Motor neuron (in vitro differentiated cells): ENCODE data around the gene ERICH3. TPM values are rescaled to one million over a fixed set of nuclear protein-coding genes. Genes with fewer than 3 reads are reported as not detected.
"Not testable (repeated sequence)": the region's sequence is repeated elsewhere in the genome, so short reads cannot be mapped to it uniquely, and the experiment has no call there.

ENCODE experiments used
- ATAC-seq, 8 experiments: fragments of 200-7000 bp; cut with Tn5 transposase; replicated peaks in 6 of 8; 2 replicates each; pipeline ENCODE4 v1.8.0; 2021; ENCODE audit warnings: mild to moderate bottlenecking in 8 of 8, moderate library complexity in 8 of 8
- H3K27ac ChIP-seq, 2 donors: fragments of 250-450 bp; sonication (Bioruptor Pico); 2 replicates each; pipeline ENCODE4 v1.9.0; 2021; ENCODE audit warnings: antibody characterized with exemption in 2 of 2, mild to moderate bottlenecking in 2 of 2, moderate library complexity in 1 of 2
- H3K4me1 ChIP-seq, 2 donors: fragments of 250-450 bp; sonication (Bioruptor Pico); replicated peaks in 1 of 2; 2 replicates each; pipeline ENCODE4 v1.6.1; 2021; ENCODE audit warnings: antibody characterized with exemption in 2 of 2, mild to moderate bottlenecking in 2 of 2, moderate library complexity in 1 of 2
- H3K4me3 ChIP-seq, 5 donors: fragments of 250-450 bp; sonication (Bioruptor Pico); 2 replicates each; pipeline ENCODE4 v1.9.0; 2021; ENCODE audit warnings: antibody characterized with exemption in 5 of 5, mild to moderate bottlenecking in 5 of 5, moderate library complexity in 4 of 5
- WGBS, 10 experiments: fragments of 450-650 bp; shearing (Covaris generic); methylation state at CpG; one replicate each; pipeline ENCODE4 v1.0.0; 2022; 5-methylcytosine and 5-hydroxymethylcytosine counted together
- in situ Hi-C, 9 experiments: fragments of 400-800 bp; cut with MboI; loops; one replicate each; pipeline ENCODE4 v1.15.0; 2021; ENCODE audit warnings: low sequenced_read_pairs in 9 of 9, low pct_unique_long_range_greater_than_20kb in 2 of 9; ENCODE audit not compliant: unreplicated experiment in 9 of 9
- total RNA-seq, 8 experiments: library from RNA; unstranded; fragments of 300-600 nt; gene quantifications; 2 replicates each; pipeline versions ENCODE4 v1.2.3 to v1.2.4, GENCODE V29; 2022

ERICH3 gene
- total RNA-seq, 8 experiments from 2014 or later = 0.09 to 2.4 (median 0.33) TPM

DNA sequence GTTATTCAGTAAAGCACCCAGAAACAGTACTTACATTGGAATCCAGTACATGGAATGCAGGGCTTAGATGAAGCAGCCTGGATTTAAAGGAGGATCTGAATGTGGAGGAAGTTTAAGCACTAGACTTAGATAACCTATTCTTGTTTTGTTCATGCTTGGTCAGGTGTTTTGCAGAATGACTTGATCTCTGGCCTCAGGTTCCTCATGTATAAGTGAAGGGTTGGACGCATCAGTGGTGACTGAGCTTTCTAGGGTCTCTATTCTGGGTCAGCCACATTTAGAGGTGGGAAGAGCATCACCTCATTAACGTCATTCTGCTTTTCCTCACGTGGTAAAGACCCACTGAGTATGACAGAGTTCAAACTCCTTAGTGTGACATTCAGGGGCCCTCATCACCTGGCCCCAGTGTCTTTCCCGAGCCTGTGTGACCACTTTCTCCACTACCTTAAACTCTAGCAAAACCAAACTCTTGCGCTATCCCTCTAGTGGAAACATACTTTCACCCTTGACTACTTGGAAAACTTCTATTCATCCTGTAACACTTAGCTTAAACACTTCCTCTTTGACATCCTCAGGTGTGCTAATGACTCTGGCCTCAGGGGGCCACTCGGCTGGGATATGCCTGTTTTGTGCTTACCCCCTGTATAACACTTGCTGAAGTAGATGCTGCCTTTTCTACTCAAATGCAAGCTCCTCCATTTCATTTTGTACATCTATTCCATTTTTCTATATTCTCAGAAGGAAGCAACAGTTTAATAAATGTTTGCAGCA lies 871 bp upstream of the ERICH3 start:
- no peaks in the 10 kb centered on the region for H3K4me1 ChIP-seq
- no peak overlapping the region for H3K27ac ChIP-seq
- in situ Hi-C loops = loop anchor here in 3 of 9 experiments (25.0 kb wide), 2 partner anchors 162 to 687 kb away; partner anchors contain the start of gene LRRC53 (in 2 of the 3)
- no peak for ATAC-seq
- no peak overlapping the region for H3K4me3 ChIP-seq
- 40 to 100% (median 72%) methylated on average over 1 to 6 of the region's 6 CpGs; no CpG with 5 or more reads in 1 of the 10 experiments for WGBS, 10 experiments

DNA sequence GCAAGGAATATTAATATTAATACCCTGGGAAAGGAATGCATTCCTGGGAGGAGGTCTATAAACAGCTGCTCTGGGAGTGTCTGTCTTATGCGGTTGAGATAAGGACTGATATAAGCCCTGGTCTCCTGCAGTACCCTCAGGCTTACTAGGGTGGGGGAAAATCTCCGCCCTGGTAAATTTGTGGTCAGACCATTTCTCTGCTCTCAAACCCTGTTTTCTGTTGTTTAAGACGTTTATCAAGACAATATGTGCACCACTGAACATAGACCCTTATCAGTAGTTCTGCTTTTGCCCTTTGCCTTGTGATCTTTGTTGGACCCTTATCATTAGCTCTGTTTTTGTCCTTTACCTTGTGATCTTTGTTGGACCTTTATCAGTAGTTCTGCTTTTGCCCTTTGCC lies 2.7 kb downstream of the ERICH3 start:
- H3K4me3 ChIP-seq, H3K27ac ChIP-seq, in situ Hi-C loops, H3K4me1 ChIP-seq, ATAC-seq: not testable (repeated sequence)
- WGBS, 10 experiments = 0 to 94% (median 81%) methylated on average over 1 to 3 of the region's 3 CpGs; no CpG with 5 or more reads in 2 of the 10 experiments

DNA sequence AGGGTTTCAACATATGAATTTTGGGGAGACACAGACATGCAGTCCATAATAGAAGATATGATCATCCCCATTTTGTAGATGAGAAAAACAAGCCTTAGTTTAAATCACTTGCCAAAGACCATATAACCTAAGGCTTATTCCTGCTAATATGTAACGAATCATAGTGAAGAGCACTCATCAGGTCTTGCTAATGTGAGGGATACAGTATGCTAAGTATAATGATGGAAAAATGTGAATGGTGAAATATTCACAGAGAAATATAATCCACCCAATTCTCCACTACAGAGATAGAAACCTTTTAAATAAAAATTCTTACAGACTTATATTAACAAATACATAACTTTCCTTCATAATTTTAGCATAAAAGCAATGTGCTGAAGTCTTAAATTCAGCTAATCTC lies 18.9 kb downstream of the ERICH3 start:
- H3K4me1 ChIP-seq = peaks cover 0 to 7% of the 10 kb centered on the region in 2 donors
- no peak overlapping the region for H3K4me3 ChIP-seq
- 0 to 100% (median 83%) methylated on average over 1 of the region's 1 CpG; no CpG with 5 or more reads in 1 of the 10 experiments for WGBS, 10 experiments
- in situ Hi-C loops = no loop called here
- peak in 2 of 8 experiments; percentile 51 to 75 for ATAC-seq
- H3K27ac ChIP-seq = no peak overlapping the region

DNA sequence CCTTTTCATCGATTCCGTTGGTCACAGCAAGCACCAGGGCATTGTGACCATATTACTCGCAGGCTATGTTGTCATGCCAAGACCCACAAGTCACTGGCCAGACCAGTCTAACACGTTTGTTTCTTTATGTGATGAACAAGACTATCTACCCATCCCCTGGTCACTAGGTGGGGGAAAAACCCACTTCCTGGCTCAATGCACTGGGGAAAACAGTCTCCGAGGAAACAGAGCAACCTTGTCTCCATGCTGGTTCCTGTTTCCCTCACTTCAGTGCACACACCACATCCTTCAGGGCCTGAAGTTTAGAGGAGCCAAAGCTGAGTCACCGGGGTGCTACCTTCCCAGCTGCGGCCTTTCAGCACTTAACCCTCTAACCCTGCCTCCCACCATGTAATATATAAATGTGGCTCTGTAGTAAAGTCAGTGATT lies 20.9 kb downstream of the ERICH3 start:
- in situ Hi-C loops = no loop called here
- H3K27ac ChIP-seq = no peak overlapping the region
- H3K4me3 ChIP-seq = no peak overlapping the region
- ATAC-seq = peak in 7 of 8 experiments; percentile 62 to 91 (median 81)
- WGBS, 10 experiments = 21 to 100% (median 84%) methylated on average over 1 to 7 of the region's 7 CpGs
- H3K4me1 ChIP-seq = peaks cover 0 to 7% of the 10 kb centered on the region in 2 donors

DNA sequence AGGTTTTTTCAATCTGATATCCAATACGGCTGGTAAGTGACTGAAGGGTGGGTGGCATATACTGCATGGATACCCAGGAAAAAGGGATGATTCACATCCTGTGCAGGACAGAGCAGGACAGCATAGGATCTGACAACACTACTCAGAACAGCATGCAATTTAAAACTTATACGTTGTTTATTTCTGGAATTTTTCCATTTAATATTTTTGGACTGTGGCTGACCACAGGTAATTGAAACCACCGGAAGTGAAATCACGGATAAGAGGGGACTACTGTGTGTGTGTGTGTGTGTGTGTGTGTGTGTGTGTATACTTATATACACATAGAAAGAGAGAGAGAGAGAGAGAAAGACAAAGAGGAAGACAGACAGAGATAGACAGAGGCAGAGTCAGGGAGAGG lies 23.0 kb downstream of the ERICH3 start:
- Histone ChIP-seq H3K4me3 (no peak overlapping the region), H3K27ac (no peak overlapping the region), H3K4me1 (peaks cover 0 to 12% of the 10 kb centered on the region in 2 donors)
- peak in 1 of 8 experiments; percentile 29 for ATAC-seq
- 0 to 100% (median 91%) methylated on average over 1 to 4 of the region's 4 CpGs for WGBS, 10 experiments
- in situ Hi-C loops = no loop called here

DNA sequence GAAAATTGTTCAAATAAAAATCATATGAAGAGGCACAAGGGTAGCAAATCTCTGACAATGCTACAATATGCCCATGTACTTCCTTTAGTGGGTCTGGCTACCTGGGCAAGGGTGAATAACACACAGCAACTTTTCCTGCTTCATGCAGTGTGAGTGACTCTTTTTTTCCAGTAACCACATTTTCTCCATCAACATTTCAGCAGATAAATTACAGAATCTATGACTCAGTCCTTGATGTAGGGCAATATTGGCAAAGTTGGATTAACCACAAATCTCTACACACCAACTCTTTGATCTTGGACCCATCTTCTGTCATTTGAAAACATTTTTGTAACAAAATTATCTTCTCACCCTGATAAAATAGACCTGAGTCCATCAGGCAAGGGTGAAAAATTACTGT lies 31.7 kb downstream of the ERICH3 start:
- Histone ChIP-seq H3K27ac (no peak overlapping the region), H3K4me3 (no peak overlapping the region), H3K4me1 (peaks cover 0 to 10% of the 10 kb centered on the region in 2 donors)
- in situ Hi-C loops = no loop called here
- no peak for ATAC-seq

DNA sequence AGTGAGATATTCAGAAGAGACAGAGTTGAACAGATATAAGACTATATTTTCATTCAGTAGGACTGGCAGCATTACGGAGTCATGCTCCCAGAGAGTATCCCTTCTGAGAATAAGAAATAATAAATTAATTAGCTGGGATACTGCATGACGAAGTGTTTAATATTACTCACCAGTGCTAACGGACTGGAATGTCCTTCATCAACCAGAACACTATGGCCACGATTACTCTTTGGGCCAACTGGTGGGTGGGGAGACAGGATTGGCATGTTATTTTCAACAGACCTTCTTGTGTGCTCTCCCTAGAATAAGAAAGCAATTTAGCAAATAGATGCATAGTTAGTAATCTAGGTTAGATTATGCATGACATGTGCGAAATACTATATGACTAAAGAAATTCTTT lies 32.4 kb downstream of the ERICH3 start:
- Histone ChIP-seq H3K4me3 (no peak overlapping the region), H3K27ac (no peak overlapping the region), H3K4me1 (peaks cover 0 to 10% of the 10 kb centered on the region in 2 donors)
- in situ Hi-C loops = no loop called here
- WGBS, 10 experiments = 19 to 100% (median 89%) methylated on average over 1 to 5 of the region's 5 CpGs; no CpG with 5 or more reads in 1 of the 10 experiments
- ATAC-seq = no peak

DNA sequence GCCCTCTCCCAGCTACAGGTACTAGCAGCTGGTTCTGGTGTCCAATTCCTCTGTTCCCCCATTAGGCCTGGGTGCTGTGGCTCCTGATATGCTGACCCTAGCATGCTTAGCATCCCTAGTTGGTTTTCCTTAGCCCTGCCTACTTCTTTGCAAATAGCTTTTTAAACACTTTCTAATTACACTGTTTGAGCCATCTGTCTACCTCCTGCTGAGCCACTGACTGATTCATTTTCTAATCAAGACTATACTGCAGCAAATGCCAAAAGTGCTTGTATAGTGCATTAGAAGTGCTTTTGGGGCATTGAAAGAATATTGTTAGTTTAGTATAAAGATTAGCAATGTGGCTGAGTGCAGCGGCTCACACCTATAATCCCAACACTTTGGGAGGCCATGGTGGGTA lies 36.3 kb downstream of the ERICH3 start:
- in situ Hi-C loops = no loop called here
- H3K4me3 ChIP-seq = no peak overlapping the region
- WGBS, 10 experiments = 38 to 88% (median 86%) methylated on average over 1 of the region's 1 CpG; no CpG with 5 or more reads in 5 of the 10 experiments

DNA sequence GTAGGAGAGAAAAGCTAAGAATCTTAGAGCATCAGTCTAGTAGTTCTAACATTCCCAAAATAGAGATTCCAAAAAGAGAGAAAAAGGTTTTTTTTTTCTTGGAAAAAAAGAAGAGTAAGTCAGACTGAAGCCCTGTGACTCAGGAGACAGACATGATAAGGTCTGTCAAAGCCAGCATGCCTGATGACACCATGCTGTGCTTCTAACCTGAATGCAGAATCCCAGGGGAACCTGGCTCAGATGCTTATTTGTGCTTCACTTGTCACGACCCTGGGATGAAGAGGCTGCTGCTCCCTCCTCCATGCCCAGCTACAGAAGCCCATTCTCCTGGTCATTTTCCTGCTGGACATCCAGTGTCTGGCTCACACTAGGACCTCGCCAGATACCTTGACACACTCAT lies 44.3 kb downstream of the ERICH3 start:
- WGBS, 10 experiments = 0 to 100% (median 35%) methylated on average over 1 to 2 of the region's 2 CpGs; no CpG with 5 or more reads in 2 of the 10 experiments
- H3K4me3 ChIP-seq = no peak overlapping the region
- no peak overlapping the region for H3K27ac ChIP-seq
- in situ Hi-C loops = no loop called here
- H3K4me1 ChIP-seq = no peaks in the 10 kb centered on the region
- peak in 3 of 8 experiments; percentile 32 to 79 (median 72) for ATAC-seq

More for the DNA sequence above, 36.3 kb downstream of the ERICH3 start:
- Histone ChIP-seq H3K27ac (no peak overlapping the region), H3K4me1 (no peaks in the 10 kb centered on the region)
- ATAC-seq = peak in 1 of 8 experiments; percentile 31

DNA sequence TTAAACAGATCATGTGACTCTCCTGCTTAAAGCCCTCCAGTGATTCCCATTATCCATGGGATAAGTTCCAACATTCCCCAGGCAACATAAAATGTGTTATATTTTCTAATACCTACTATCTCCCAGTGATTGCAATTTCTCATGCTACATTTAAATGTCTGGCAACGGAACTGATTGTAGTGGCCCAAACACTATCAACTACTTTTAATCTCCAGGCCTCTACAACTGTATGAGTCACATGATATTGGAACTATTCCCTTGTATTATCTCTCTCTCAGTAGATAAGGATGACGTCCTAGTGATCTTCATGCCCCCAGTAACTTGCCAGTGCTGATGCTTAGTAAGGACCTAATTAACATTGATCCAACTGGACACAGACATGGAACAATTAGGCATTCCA lies 49.9 kb downstream of the ERICH3 start:
- Histone ChIP-seq H3K27ac (no peak overlapping the region), H3K4me1 (peaks cover 0 to 7% of the 10 kb centered on the region in 2 donors), H3K4me3 (no peak overlapping the region)
- ATAC-seq = no peak
- in situ Hi-C loops = no loop called here
- 17 to 100% (median 84%) methylated on average over 1 to 2 of the region's 2 CpGs; no CpG with 5 or more reads in 3 of the 10 experiments for WGBS, 10 experiments

DNA sequence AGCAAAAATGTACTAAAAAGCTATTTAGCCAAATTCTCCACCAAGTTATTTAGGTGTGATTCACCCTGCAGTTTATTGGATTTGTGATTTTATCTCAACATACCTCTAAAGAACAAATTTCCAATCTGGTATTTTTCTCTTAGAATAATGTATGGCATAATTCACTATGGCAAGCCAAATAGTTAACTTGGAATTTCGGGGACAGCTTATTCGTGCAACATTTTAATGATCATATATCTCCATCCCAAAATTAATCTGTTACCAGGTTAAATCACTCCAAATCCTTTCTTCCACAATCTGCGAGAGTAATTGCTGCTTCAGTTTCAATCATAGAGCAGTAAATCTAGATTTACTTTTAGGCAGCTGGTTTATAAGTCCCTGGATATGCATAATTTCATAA lies 53.4 kb downstream of the ERICH3 start:
- in situ Hi-C loops = no loop called here
- Histone ChIP-seq H3K4me3 (no peak overlapping the region), H3K27ac (no peak overlapping the region), H3K4me1 (peaks cover 0 to 9% of the 10 kb centered on the region in 2 donors)
- ATAC-seq = no peak
- WGBS, 10 experiments = 13 to 97% (median 78%) methylated on average over 2 to 3 of the region's 3 CpGs; no CpG with 5 or more reads in 1 of the 10 experiments

DNA sequence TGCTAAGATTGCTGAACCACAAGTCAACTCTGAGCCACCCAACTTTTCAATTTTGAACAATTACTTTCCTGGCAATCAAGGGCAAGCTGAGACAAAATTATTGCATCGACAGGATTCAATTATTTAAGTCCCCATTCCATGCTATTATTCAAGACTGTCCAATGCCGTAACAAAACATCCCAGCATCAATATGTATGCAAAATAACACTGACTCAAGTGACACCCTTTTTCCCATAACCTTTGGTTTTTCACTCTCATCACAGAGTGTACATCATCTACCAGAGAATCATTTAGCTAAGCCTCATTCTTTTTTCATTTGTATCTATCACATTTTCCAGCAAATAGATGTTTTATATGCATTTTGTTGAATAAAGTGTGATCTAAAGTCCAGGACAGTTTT lies 54.6 kb downstream of the ERICH3 start:
- H3K4me3 ChIP-seq = no peak overlapping the region
- 17 to 52% (median 25%) methylated on average over 1 to 2 of the region's 2 CpGs; no CpG with 5 or more reads in 3 of the 10 experiments for WGBS, 10 experiments
- H3K4me1 ChIP-seq = peaks cover 0 to 9% of the 10 kb centered on the region in 2 donors
- no peak overlapping the region for H3K27ac ChIP-seq
- peak in 6 of 8 experiments; percentile 25 to 80 (median 64) for ATAC-seq
- in situ Hi-C loops = no loop called here

DNA sequence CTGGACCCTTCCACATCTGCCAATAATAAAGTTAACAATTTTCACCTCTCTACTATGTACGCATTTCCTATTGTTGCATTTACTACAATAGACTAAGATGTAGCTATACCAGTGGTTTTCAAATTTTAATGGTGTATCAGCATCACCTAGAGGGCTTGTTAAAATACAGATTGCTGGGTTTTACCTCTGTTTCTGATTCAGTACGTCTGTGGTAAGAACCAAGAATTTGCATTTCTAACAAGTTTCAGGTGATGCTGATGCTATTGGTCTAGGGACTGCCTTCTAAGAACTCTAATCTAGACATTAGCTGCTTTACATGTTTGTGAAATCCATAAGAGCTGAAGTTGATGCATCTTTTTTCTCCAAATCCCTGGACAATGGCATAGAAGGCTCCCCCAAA lies 59.7 kb downstream of the ERICH3 start:
- H3K4me1 ChIP-seq = peaks cover 0 to 3% of the 10 kb centered on the region in 2 donors
- no peak overlapping the region for H3K27ac ChIP-seq
- ATAC-seq = no peak
- WGBS, 10 experiments = 28 to 100% (median 82%) methylated on average over 1 to 2 of the region's 2 CpGs
- in situ Hi-C loops = no loop called here
- no peak overlapping the region for H3K4me3 ChIP-seq
